ENCODE measurements around the gene APOA5. TPM values are rescaled to one million over a fixed set of nuclear protein-coding genes. Genes with fewer than 3 reads are reported as not detected.

The APOA5 gene
- total RNA-seq, 1 donor: not detected

GRCh38 chr11:116776522-116776984, 15.1 kb downstream of the APOA5 start:
- Histone ChIP-seq H2AFZ (ENCODE audit: low read length) (no peak overlapping the region), H3K4me1 (ENCODE audit: insufficient read depth, low read length) (peaks cover 16% of the 10 kb centered on the region), H3K27me3 (ENCODE audit: insufficient read depth, low read length) (no peaks in the 10 kb centered on the region), H3K79me2 (ENCODE audit: insufficient read depth, low read length) (peaks cover 15% of the 10 kb centered on the region), H4K20me1 (ENCODE audit: insufficient read depth, low read length) (peaks cover 7% of the 10 kb centered on the region), H3K9me3 (ENCODE audit: low read depth, low read length) (no peaks in the 10 kb centered on the region), H3K27ac (ENCODE audit: low read depth, low read length) (no peak overlapping the region), H3K36me3 (ENCODE audit: insufficient read depth, low read length) (peaks cover 54% of the 10 kb centered on the region), H3K4me3 (ENCODE audit: insufficient read depth, low read length) (no peak overlapping the region), H3K4me2 (ENCODE audit: insufficient read depth, low read length) (no peak overlapping the region)
- no peak for TF ChIP-seq CTCF (IDR thresholded peaks at IDR 0.05; ENCODE audit: extremely low read depth, low read depth, low read length)
- no peak for DNase-seq (ENCODE audit: insufficient read length, low spot score, missing footprints)

GRCh38 chr11:116775975-116776374, 15.7 kb downstream of the APOA5 start:
- Histone ChIP-seq H3K27ac (ENCODE audit: low read depth, low read length) (no peak overlapping the region), H3K79me2 (ENCODE audit: insufficient read depth, low read length) (peaks cover 17% of the 10 kb centered on the region), H3K36me3 (ENCODE audit: insufficient read depth, low read length) (peaks cover 48% of the 10 kb centered on the region), H3K4me3 (ENCODE audit: insufficient read depth, low read length) (no peak overlapping the region), H3K27me3 (ENCODE audit: insufficient read depth, low read length) (no peaks in the 10 kb centered on the region), H3K4me1 (ENCODE audit: insufficient read depth, low read length) (peaks cover 21% of the 10 kb centered on the region), H4K20me1 (ENCODE audit: insufficient read depth, low read length) (peaks cover 7% of the 10 kb centered on the region), H3K9me3 (ENCODE audit: low read depth, low read length) (no peaks in the 10 kb centered on the region), H2AFZ (ENCODE audit: low read length) (no peak overlapping the region), H3K4me2 (ENCODE audit: insufficient read depth, low read length) (no peak overlapping the region)
- TF ChIP-seq CTCF (IDR thresholded peaks at IDR 0.05; ENCODE audit: extremely low read depth, low read depth, low read length): no peak
- DNase-seq (ENCODE audit: insufficient read length, low spot score, missing footprints): no peak

DNA sequence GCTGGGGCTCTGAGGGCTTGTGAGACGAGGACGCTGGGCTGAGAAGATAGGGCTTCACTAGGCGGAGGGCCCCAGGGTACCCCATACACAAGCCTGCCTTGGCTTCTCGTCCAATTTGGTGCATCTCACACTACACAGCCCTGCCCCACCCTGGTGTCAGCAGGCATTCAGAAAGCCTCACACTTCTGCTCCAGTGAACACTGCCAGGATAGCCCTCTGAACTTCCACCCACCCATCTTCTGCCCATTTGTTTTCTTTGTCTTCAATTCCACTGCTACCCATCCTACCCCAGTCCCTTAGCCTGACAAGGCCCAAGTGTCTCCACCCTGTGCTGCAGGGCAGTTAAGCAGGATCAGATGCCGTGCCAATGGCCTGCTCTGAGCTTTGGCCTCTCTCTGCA, 17.0 kb downstream of the APOA5 start:
- DNase-seq (ENCODE audit: insufficient read length, low spot score, missing footprints): peak; percentile 66
- Histone ChIP-seq H3K79me2 (ENCODE audit: insufficient read depth, low read length) (peaks cover 26% of the 10 kb centered on the region), H3K36me3 (ENCODE audit: insufficient read depth, low read length) (peaks cover 37% of the 10 kb centered on the region), H4K20me1 (ENCODE audit: insufficient read depth, low read length) (no peaks in the 10 kb centered on the region), H3K9me3 (ENCODE audit: low read depth, low read length) (no peaks in the 10 kb centered on the region), H3K27me3 (ENCODE audit: insufficient read depth, low read length) (no peaks in the 10 kb centered on the region), H3K27ac (ENCODE audit: low read depth, low read length) (no peak overlapping the region), H2AFZ (ENCODE audit: low read length) (no peak overlapping the region), H3K4me1 (ENCODE audit: insufficient read depth, low read length) (peaks cover 21% of the 10 kb centered on the region), H3K4me2 (ENCODE audit: insufficient read depth, low read length) (no peak overlapping the region), H3K4me3 (ENCODE audit: insufficient read depth, low read length) (no peak overlapping the region)
- TF ChIP-seq CTCF (IDR thresholded peaks at IDR 0.05; ENCODE audit: extremely low read depth, low read depth, low read length): no peak

DNA sequence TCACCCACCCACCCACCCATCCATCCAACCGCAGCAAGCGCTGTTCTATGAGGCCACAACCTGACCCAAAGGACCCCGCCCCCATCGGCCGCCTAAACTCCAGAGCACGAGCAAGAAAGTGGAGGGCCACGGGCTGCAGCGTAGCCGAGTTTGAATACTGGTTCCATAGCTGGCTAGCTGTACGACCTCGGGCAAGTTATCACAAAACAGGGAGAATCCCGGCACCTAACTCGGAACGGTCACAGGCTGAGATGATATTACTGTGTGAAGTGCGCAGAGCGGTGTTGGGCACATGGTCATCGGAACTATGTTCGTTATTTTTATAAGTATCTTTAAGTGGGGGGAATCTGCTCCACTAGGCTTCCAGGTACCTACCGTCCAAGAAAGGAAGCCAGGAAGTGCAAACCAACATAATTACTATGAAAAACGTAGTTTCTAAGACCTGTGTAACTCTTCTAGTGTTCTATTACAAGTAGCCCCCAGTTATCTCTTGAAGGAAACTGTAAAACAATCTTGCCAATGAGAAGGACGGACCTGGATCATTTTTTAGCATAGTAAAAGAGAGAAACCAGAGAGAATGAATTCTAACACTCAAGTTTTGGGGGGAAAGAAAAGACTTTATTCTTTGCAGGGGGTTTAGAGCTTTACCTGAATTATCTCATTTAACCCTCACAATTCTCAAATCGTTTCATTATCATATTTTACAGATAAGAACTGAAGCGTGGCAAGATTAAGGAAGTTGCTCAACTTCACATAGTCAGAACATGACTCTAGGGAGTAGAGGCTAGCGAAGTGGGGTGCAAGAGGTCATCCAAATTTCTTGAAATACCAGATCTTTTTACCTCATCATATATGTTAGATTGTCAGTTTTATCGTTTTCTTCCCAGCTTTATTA, 18.2 kb downstream of the APOA5 start:
- Histone ChIP-seq H3K4me3 (ENCODE audit: insufficient read depth, low read length) (peak overlapping the region; percentile 87), H3K9me3 (ENCODE audit: low read depth, low read length) (no peaks in the 10 kb centered on the region), H3K79me2 (ENCODE audit: insufficient read depth, low read length) (peaks cover 30% of the 10 kb centered on the region), H3K4me2 (ENCODE audit: insufficient read depth, low read length) (peak overlapping the region; percentile 90), H3K36me3 (ENCODE audit: insufficient read depth, low read length) (peaks cover 31% of the 10 kb centered on the region), H3K27me3 (ENCODE audit: insufficient read depth, low read length) (no peaks in the 10 kb centered on the region), H3K4me1 (ENCODE audit: insufficient read depth, low read length) (peaks cover 21% of the 10 kb centered on the region), H4K20me1 (ENCODE audit: insufficient read depth, low read length) (no peaks in the 10 kb centered on the region), H2AFZ (ENCODE audit: low read length) (peak overlapping the region; percentile 76), H3K27ac (ENCODE audit: low read depth, low read length) (peak overlapping the region; percentile 60)
- DNase-seq (ENCODE audit: insufficient read length, low spot score, missing footprints): peak; percentile 62
- TF ChIP-seq CTCF (IDR thresholded peaks at IDR 0.05; ENCODE audit: extremely low read depth, low read depth, low read length): no peak
